OCI-LY1 (cell line): Measurements from ENCODE around the gene RAB3GAP2.
"Not testable (repeated sequence)": the region's sequence is repeated elsewhere in the genome, so short reads cannot be mapped to it uniquely, and the experiment has no call there.

Experiments used
- EZH2 ChIP-seq: fragments of 200-600 bp; sonication (generic), shearing (Covaris generic); IDR thresholded peaks from 2 replicates; pipeline ENCODE4 v1.8.0; 2017; ENCODE audit warnings: borderline replicate concordance, mixed run types, mild to moderate bottlenecking, antibody characterized with exemption, low read length, moderate library complexity, mixed read lengths
- TF ChIP-seq, protein P1 (sequence below): fragments of 200-600 bp; sonication (generic), shearing (Covaris generic); IDR thresholded peaks from 2 replicates; pipeline ENCODE4 v1.5.1; 2017; ENCODE audit warnings: mild to moderate bottlenecking, antibody characterized with exemption, low read length, moderate library complexity, mixed read lengths

DNA sequence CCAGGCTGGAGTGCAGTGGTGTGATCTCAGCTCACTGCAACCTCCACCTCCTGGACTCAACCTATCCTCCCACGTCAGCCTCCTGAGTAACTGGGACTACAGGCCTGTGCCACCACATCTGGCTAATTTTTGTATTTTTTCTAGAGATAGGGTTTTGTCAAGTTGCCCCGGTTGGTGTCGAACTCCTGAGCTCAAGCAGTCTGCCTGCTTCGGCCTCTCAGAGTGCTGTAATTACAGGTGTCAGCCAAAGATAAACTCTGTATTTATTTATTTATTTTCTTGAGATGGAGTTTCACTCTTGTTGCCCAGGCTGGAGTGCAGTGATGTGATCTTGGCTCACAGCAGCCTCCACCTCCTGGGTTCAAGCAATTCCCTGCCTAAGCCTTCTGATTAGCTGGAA, 159.7 kb downstream of the RAB3GAP2 start:
- TF ChIP-seq, protein P1, sequence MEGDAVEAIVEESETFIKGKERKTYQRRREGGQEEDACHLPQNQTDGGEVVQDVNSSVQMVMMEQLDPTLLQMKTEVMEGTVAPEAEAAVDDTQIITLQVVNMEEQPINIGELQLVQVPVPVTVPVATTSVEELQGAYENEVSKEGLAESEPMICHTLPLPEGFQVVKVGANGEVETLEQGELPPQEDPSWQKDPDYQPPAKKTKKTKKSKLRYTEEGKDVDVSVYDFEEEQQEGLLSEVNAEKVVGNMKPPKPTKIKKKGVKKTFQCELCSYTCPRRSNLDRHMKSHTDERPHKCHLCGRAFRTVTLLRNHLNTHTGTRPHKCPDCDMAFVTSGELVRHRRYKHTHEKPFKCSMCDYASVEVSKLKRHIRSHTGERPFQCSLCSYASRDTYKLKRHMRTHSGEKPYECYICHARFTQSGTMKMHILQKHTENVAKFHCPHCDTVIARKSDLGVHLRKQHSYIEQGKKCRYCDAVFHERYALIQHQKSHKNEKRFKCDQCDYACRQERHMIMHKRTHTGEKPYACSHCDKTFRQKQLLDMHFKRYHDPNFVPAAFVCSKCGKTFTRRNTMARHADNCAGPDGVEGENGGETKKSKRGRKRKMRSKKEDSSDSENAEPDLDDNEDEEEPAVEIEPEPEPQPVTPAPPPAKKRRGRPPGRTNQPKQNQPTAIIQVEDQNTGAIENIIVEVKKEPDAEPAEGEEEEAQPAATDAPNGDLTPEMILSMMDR, result not testable (repeated sequence)
- TF ChIP-seq EZH2, result not testable (repeated sequence)
